ENCODE results near the gene CAMK1.

Gene CAMK1

GRCh38 chr3:9780458-9780812 lies 10.7 kb upstream of the CAMK1 start:
- H3K27me3 ChIP-seq (ENCODE audit: control insufficient read depth, low read length): no peaks in the 10 kb centered on the region
- H3K4me1 ChIP-seq (ENCODE audit: control insufficient read depth, low read length): peaks cover 70% of the 10 kb centered on the region
- peak overlapping the region; percentile 95 for H3K4me2 ChIP-seq (ENCODE audit: low read length)
- H3K27ac ChIP-seq (ENCODE audit: low read depth, low read length): peak overlapping the region; percentile 99
- no peaks in the 10 kb centered on the region for H3K9me2 ChIP-seq (replicated peaks; ENCODE audit: control insufficient read depth, low read length)
- H3K36me3 ChIP-seq (ENCODE audit: control insufficient read depth, low read length): peaks cover 40% of the 10 kb centered on the region
- H3K79me2 ChIP-seq (ENCODE audit: control insufficient read depth, low read length): no peaks in the 10 kb centered on the region
- TF ChIP-seq CTCF (IDR thresholded peaks at IDR 0.05; ENCODE audit: low read depth, low read length, poor library complexity, severe bottlenecking): no peak
- peaks cover 31% of the 10 kb centered on the region for H3F3A ChIP-seq (ENCODE audit: control insufficient read depth, insufficient read depth)
- peak overlapping the region; percentile 70 for H3K4me3 ChIP-seq (ENCODE audit: low read length)
- H4K20me1 ChIP-seq (ENCODE audit: control insufficient read depth, insufficient read depth, low read depth, low read length): no peaks in the 10 kb centered on the region
- no peaks in the 10 kb centered on the region for H3K9me3 ChIP-seq (ENCODE audit: control insufficient read depth, insufficient read depth, low read length)

DNA sequence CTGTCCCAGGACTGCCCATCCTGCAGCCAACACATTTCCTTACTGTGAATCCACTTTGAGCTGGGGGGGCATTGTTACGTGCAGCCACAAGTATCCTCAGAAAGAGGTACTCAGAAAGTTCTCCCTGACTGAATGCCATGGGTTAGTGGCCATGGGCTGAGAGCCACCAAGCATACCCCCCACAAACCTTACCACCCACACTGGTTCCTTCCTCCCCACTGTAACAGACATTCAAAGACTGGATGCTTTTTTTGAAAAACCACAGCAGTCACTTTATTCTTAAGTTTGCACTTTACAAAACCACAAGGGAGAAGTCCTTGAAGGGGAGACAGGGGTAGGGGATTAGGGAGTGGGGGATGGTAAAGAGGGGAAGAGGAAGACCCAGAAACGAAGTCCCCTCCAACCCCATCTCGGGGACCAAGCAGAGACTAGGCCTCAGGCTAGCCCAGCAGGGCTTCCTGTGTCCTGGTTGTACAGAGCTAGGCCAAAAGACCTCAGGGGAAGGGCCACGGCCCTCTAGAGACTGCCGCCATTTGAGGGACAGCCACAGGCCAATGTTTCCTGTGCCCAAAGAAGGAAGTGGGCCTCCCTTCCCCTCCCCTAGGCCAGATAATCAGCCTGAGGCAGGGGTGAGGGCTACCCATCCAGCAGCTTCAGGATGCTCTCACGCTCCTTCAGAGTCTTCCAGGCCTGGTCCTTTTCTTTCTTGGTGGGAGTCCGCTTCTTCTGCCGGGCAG lies 10.1 kb upstream of the CAMK1 start:
- no peak for TF ChIP-seq EZH2phosphoT487 (IDR thresholded peaks at IDR 0.05; ENCODE audit: borderline replicate concordance, low read length)
- no peak for TF ChIP-seq CTCF (IDR thresholded peaks at IDR 0.05; ENCODE audit: low read depth, low read length, poor library complexity, severe bottlenecking)
- Histone ChIP-seq H3K36me3 (ENCODE audit: control insufficient read depth, low read length) (peaks cover 35% of the 10 kb centered on the region), H3K79me2 (ENCODE audit: control insufficient read depth, low read length) (no peaks in the 10 kb centered on the region), H3F3A (ENCODE audit: control insufficient read depth, insufficient read depth) (peaks cover 29% of the 10 kb centered on the region), H3K4me1 (ENCODE audit: control insufficient read depth, low read length) (peaks cover 70% of the 10 kb centered on the region), H3K27me3 (ENCODE audit: control insufficient read depth, low read length) (no peaks in the 10 kb centered on the region), H3K9me2 (replicated peaks; ENCODE audit: control insufficient read depth, low read length) (no peaks in the 10 kb centered on the region), H3K4me2 (ENCODE audit: low read length) (peak overlapping the region; percentile 95), H3K4me3 (ENCODE audit: low read length) (peak overlapping the region; percentile 70), H3K27ac (ENCODE audit: low read depth, low read length) (peak overlapping the region; percentile 99), H3K9me3 (ENCODE audit: control insufficient read depth, insufficient read depth, low read length) (no peaks in the 10 kb centered on the region), H4K20me1 (ENCODE audit: control insufficient read depth, insufficient read depth, low read depth, low read length) (no peaks in the 10 kb centered on the region)

DNA sequence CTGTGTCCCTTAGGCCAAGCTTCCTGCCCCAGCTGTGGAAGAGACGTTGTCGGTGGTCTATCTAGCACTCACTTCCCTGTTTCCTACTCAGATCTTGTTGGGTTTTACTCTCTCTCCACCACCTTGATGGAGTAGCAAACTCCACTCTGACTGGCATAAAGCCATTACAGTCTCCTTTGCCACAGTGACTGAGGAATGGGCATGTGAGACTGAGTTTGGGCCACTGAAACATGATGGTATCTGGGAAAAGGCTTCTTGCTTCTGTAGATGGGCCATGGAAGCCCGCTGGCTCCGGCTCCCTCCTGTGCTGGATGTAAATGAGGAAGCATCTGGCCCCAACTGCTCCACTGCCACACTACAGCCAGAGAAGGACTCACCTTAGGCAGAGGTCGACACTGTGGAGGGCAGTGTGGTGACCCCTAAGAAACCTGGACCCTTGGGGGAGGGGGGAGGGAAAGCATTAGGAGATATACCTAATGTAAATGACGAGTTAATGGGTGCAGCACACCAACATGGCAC lies 9.4 kb upstream of the CAMK1 start:
- Histone ChIP-seq H3K9me2 (replicated peaks; ENCODE audit: control insufficient read depth, low read length) (no peaks in the 10 kb centered on the region), H3K9me3 (ENCODE audit: control insufficient read depth, insufficient read depth, low read length) (no peaks in the 10 kb centered on the region), H3F3A (ENCODE audit: control insufficient read depth, insufficient read depth) (peaks cover 30% of the 10 kb centered on the region), H3K4me3 (ENCODE audit: low read length) (peak overlapping the region; percentile 70), H3K4me2 (ENCODE audit: low read length) (peak overlapping the region; percentile 95), H3K36me3 (ENCODE audit: control insufficient read depth, low read length) (peaks cover 34% of the 10 kb centered on the region), H3K4me1 (ENCODE audit: control insufficient read depth, low read length) (peaks cover 70% of the 10 kb centered on the region), H3K27ac (ENCODE audit: low read depth, low read length) (peak overlapping the region; percentile 99), H3K27me3 (ENCODE audit: control insufficient read depth, low read length) (no peaks in the 10 kb centered on the region), H4K20me1 (ENCODE audit: control insufficient read depth, insufficient read depth, low read depth, low read length) (no peaks in the 10 kb centered on the region), H3K79me2 (ENCODE audit: control insufficient read depth, low read length) (no peaks in the 10 kb centered on the region)
- TF ChIP-seq CTCF (IDR thresholded peaks at IDR 0.05; ENCODE audit: low read depth, low read length, poor library complexity, severe bottlenecking) (no peak), EZH2phosphoT487 (IDR thresholded peaks at IDR 0.05; ENCODE audit: borderline replicate concordance, low read length) (no peak)
